Fibroblast of lung (primary cell): ENCODE measurements around the gene ALPK1. TPM values are rescaled to one million over a fixed set of nuclear protein-coding genes. Genes with fewer than 3 reads are reported as not detected.
"Not testable (repeated sequence)": the region's sequence is repeated elsewhere in the genome, so short reads cannot be mapped to it uniquely, and the experiment has no call there.

Experiments
- DNase-seq, 2 donors: peaks; one replicate each; pipeline versions ENCODE4 v3.0.0 to v3.0.0-alpha.2; 2010; ENCODE audit warnings: low read depth in 2 of 2
- H2AFZ ChIP-seq: 2 replicates; pipeline ENCODE4 v1.5.1; 2012; ENCODE audit warnings: low read length, control low read depth, inconsistent platforms
- H3K27ac ChIP-seq: 2 replicates; pipeline ENCODE4 v1.5.1; 2011; ENCODE audit warnings: low read length, control low read depth; ENCODE audit not compliant: insufficient read depth
- H3K27me3 ChIP-seq: 2 replicates; pipeline ENCODE4 v1.5.1; 2011; ENCODE audit warnings: mild to moderate bottlenecking, low read length; ENCODE audit not compliant: control insufficient read depth, insufficient read depth
- H3K36me3 ChIP-seq: 2 replicates; pipeline ENCODE4 v1.5.1; 2011; ENCODE audit warnings: low read length; ENCODE audit not compliant: control insufficient read depth, insufficient read depth
- H3K4me1 ChIP-seq: 2 replicates; pipeline ENCODE4 v1.5.1; 2011; ENCODE audit warnings: low read length; ENCODE audit not compliant: control insufficient read depth, insufficient read depth; ENCODE audit errors: extremely low read depth
- H3K4me2 ChIP-seq: 2 replicates; pipeline ENCODE4 v1.5.1; 2011; ENCODE audit warnings: low read length, control low read depth; ENCODE audit not compliant: insufficient read depth; ENCODE audit errors: extremely low read depth
- H3K4me3 ChIP-seq, 4 experiments: fragments of 200-600 bp in 1 of 4; sonication (generic) in 1 of 4; replicated peaks in 1 of 4; 2 replicates each; pipeline ENCODE4 v1.5.1; 2011 to 2016; ENCODE audit warnings: low read length in 4 of 4, low read depth in 3 of 4, mild to moderate bottlenecking in 3 of 4, control low read depth in 2 of 4, inconsistent platforms in 1 of 4, mixed read lengths in 1 of 4; ENCODE audit not compliant: insufficient read depth in 1 of 4; ENCODE audit errors: control extremely low read depth in 1 of 4
- H3K79me2 ChIP-seq: 2 replicates; pipeline ENCODE4 v1.5.1; 2012; ENCODE audit warnings: mild to moderate bottlenecking, low read length, inconsistent platforms; ENCODE audit not compliant: control insufficient read depth, insufficient read depth
- H3K9ac ChIP-seq: 2 replicates; pipeline ENCODE4 v1.5.1; 2011; ENCODE audit warnings: mild to moderate bottlenecking, low read length, control low read depth; ENCODE audit not compliant: insufficient read depth
- H3K9me3 ChIP-seq: 2 replicates; pipeline ENCODE4 v1.5.1; 2012; ENCODE audit warnings: low read depth, low read length; ENCODE audit not compliant: control insufficient read depth, insufficient read depth
- H4K20me1 ChIP-seq: 2 replicates; pipeline ENCODE4 v1.5.1; 2011; ENCODE audit warnings: low read length; ENCODE audit not compliant: control insufficient read depth, insufficient read depth; ENCODE audit errors: extremely low read depth
- CTCF ChIP-seq, 2 donors: IDR thresholded peaks in 1 of 2; conservative IDR thresholded peaks in 1 of 2; 1 replicate in 1 of 2; 2 replicates in 1 of 2; pipeline ENCODE4 v1.5.1; 2011 to 2012; ENCODE audit warnings: low read length in 2 of 2, control low read depth in 1 of 2, inconsistent platforms in 1 of 2, low read depth in 1 of 2, mild to moderate bottlenecking in 1 of 2
- EZH2 ChIP-seq: IDR thresholded peaks from 2 replicates; pipeline ENCODE4 v1.5.1; 2012; ENCODE audit warnings: low read length, control low read depth, mild to moderate bottlenecking; ENCODE audit errors: missing control alignments
- polyA plus RNA-seq, 2 donors: library from polyadenylated mRNA; depleted of rRNA in 1 of 2; stranded (reverse) in 1 of 2; unstranded in 1 of 2; fragments of >200 nt; gene quantifications; 2 replicates each; pipeline ENCODE4 v1.2.1, GENCODE V29; 2011 to 2012; ENCODE audit warnings: missing spikeins in 1 of 2
- total RNA-seq: library from RNA; depleted of rRNA; stranded (reverse); fragments of >200 nt; gene quantifications from 2 replicates; pipeline ENCODE4 v1.2.1, GENCODE V29; 2014

Gene ALPK1
- total and polyA plus RNA-seq, 2 donors (not counting 1 experiment from before 2014, with no cell fraction given) = 9.3 to 50.2 TPM

GRCh38 chr4:112431158-112431557, 134.0 kb downstream of the ALPK1 start:
- TF ChIP-seq CTCF (conservative IDR thresholded peaks at IDR 0.05 in 1 of 2, IDR thresholded peaks at IDR 0.05 in 1 of 2; ENCODE audit: low read depth in 1 of 2, low read length in 2 of 2) = no peak
- TF ChIP-seq EZH2 = no peak
- no peak overlapping the region for H3K4me2 ChIP-seq
- H3K4me3 ChIP-seq = no peak overlapping the region
- H3K36me3 ChIP-seq = no peaks in the 10 kb centered on the region
- H3K27me3 ChIP-seq = no peaks in the 10 kb centered on the region
- H3K79me2 ChIP-seq = no peaks in the 10 kb centered on the region
- no peak for DNase-seq
- no peak overlapping the region for H2AFZ ChIP-seq
- no peaks in the 10 kb centered on the region for H4K20me1 ChIP-seq
- no peaks in the 10 kb centered on the region for H3K9me3 ChIP-seq
- no peaks in the 10 kb centered on the region for H3K4me1 ChIP-seq
- H3K27ac ChIP-seq = no peak overlapping the region
- H3K9ac ChIP-seq = no peak overlapping the region

GRCh38 chr4:112436987-112437386, 139.8 kb downstream of the ALPK1 start:
- no peak overlapping the region for H3K27ac ChIP-seq
- H3K4me2 ChIP-seq = no peak overlapping the region
- no peaks in the 10 kb centered on the region for H3K9me3 ChIP-seq
- H2AFZ ChIP-seq = no peak overlapping the region
- no peaks in the 10 kb centered on the region for H3K27me3 ChIP-seq
- no peaks in the 10 kb centered on the region for H3K36me3 ChIP-seq
- no peak for DNase-seq
- H3K4me3 ChIP-seq = no peak overlapping the region
- no peak overlapping the region for H3K9ac ChIP-seq
- H3K79me2 ChIP-seq = no peaks in the 10 kb centered on the region
- no peaks in the 10 kb centered on the region for H3K4me1 ChIP-seq
- TF ChIP-seq CTCF (conservative IDR thresholded peaks at IDR 0.05 in 1 of 2, IDR thresholded peaks at IDR 0.05 in 1 of 2; ENCODE audit: low read depth in 1 of 2, low read length in 2 of 2) (no peak), EZH2 (no peak)
- H4K20me1 ChIP-seq = no peaks in the 10 kb centered on the region

- not testable (repeated sequence) for H3K9ac ChIP-seq, H3K9me3 ChIP-seq, H3K79me2 ChIP-seq, H3K27me3 ChIP-seq, DNase-seq, H3K36me3 ChIP-seq, H3K4me2 ChIP-seq, H3K4me3 ChIP-seq, H4K20me1 ChIP-seq, H3K4me1 ChIP-seq, H3K27ac ChIP-seq, H2AFZ ChIP-seq
Observed at GRCh38 chr4:112442226-112442625, 145.1 kb downstream of the ALPK1 start.
